B cell (primary cell): ENCODE results near the gene SLC29A4. TPM values are rescaled to one million over a fixed set of nuclear protein-coding genes. Genes with fewer than 3 reads are reported as not detected.

ENCODE experiments used
- ATAC-seq: fragments of 200-7000 bp; cut with Tn5 transposase; one replicate; pipeline ENCODE4 v1.10.0; 2021; ENCODE audit warnings: low read depth, mild to moderate bottlenecking, moderate number of reproducible peaks, moderate library complexity
- CTCF ChIA-PET: fragments of 350-600 bp; sonication (Branson Sonifier 250); formaldehyde crosslinking; loops from one replicate; lab custom pipeline; 2021; ENCODE audit warnings: antibody characterized with exemption, inconsistent platforms; lab: Charles Lee
- POLR2A ChIA-PET: fragments of 350-600 bp; sonication (Branson Sonifier 250); formaldehyde crosslinking; loops from one replicate; lab custom pipeline; 2021; ENCODE audit warnings: antibody characterized with exemption; lab: Charles Lee
- DNase-seq: peaks from one replicate; pipeline ENCODE4 v3.0.0; 2013
- H2AFZ ChIP-seq: 2 replicates; pipeline ENCODE4 v1.6.1; 2012; ENCODE audit warnings: mild to moderate bottlenecking, low read depth, low read length; ENCODE audit not compliant: insufficient read depth, poor library complexity, severe bottlenecking
- H3K27ac ChIP-seq, 2 donors: 1 replicate in 1 of 2; 2 replicates in 1 of 2; pipeline ENCODE4 v1.5.1; 2012 to 2013; ENCODE audit warnings: low read length in 2 of 2, mild to moderate bottlenecking in 2 of 2, moderate library complexity in 1 of 2
- H3K27me3 ChIP-seq, 4 experiments: fragments of 200-600 bp in 1 of 4; sonication (generic) in 1 of 4; replicated peaks in 1 of 4; 1 replicate in 2 of 4; 2 replicates in 2 of 4; pipeline versions ENCODE4 v1.6.1 to v1.7.0; 2013 to 2016; ENCODE audit warnings: low read length in 3 of 4, mild to moderate bottlenecking in 2 of 4, mixed read lengths in 1 of 4, moderate library complexity in 1 of 4; ENCODE audit not compliant: insufficient read depth in 4 of 4, control insufficient read depth in 3 of 4; ENCODE audit errors: control extremely low read depth in 1 of 4
- H3K36me3 ChIP-seq, 2 experiments: replicated peaks in 1 of 2; 1 replicate in 1 of 2; 2 replicates in 1 of 2; pipeline versions ENCODE4 v1.6.1 to v1.7.1; 2013; ENCODE audit warnings: low read length in 1 of 2; ENCODE audit not compliant: insufficient read depth in 2 of 2, control insufficient read depth in 1 of 2; ENCODE audit errors: control extremely low read depth in 1 of 2, extremely low read depth in 1 of 2
- H3K4me1 ChIP-seq, 2 donors: fragments of 200-600 bp in 1 of 2; sonication (generic) in 1 of 2; 1 replicate in 1 of 2; 2 replicates in 1 of 2; pipeline versions ENCODE4 v1.5.1 to v1.6.1; 2013 to 2017; ENCODE audit warnings: low read length in 2 of 2; ENCODE audit not compliant: control insufficient read depth in 2 of 2, insufficient read depth in 2 of 2
- H3K4me2 ChIP-seq: replicated peaks from 2 replicates; pipeline ENCODE3; 2012; ENCODE audit warnings: mild to moderate bottlenecking, low read depth, low read length; ENCODE audit not compliant: poor library complexity, severe bottlenecking
- H3K4me3 ChIP-seq, 5 experiments: fragments of 200-600 bp in 1 of 5; sonication (generic) in 1 of 5; 1 replicate in 3 of 5; 2 replicates in 2 of 5; pipeline versions ENCODE4 v1.5.1 to v1.7.0; 2011 to 2016; ENCODE audit warnings: low read length in 4 of 5, mild to moderate bottlenecking in 4 of 5, low read depth in 2 of 5, control low read depth in 1 of 5, moderate library complexity in 1 of 5; ENCODE audit not compliant: insufficient read depth in 1 of 5; ENCODE audit errors: control extremely low read depth in 1 of 5, extremely low read depth in 1 of 5
- H3K79me2 ChIP-seq: fragments of 200-600 bp; sonication (generic); one replicate; pipeline ENCODE4 v1.6.0; 2016; ENCODE audit warnings: low read length; ENCODE audit not compliant: control insufficient read depth, insufficient read depth
- H3K9ac ChIP-seq: fragments of 200-600 bp; sonication (generic); 2 replicates; pipeline ENCODE4 v1.6.1; 2017; ENCODE audit warnings: mild to moderate bottlenecking, low read length, moderate library complexity
- H3K9me3 ChIP-seq, 3 donors: one replicate each; pipeline versions ENCODE4 v1.6.1 to v1.7.1; 2013; ENCODE audit warnings: low read length in 2 of 3; ENCODE audit not compliant: control insufficient read depth in 2 of 3, insufficient read depth in 1 of 3; ENCODE audit errors: control extremely low read depth in 1 of 3
- H4K20me1 ChIP-seq: 2 replicates; pipeline ENCODE4 v1.6.0; 2012; ENCODE audit warnings: mild to moderate bottlenecking, low read length; ENCODE audit not compliant: insufficient read depth, control insufficient read depth, poor library complexity, severe bottlenecking
- H3K27ac Mint-ChIP-seq: one replicate; pipeline ENCODE4 v1.8.0; 2021; ENCODE audit warnings: mixed read lengths
- H3K27me3 Mint-ChIP-seq: one replicate; pipeline ENCODE4 v1.8.0; 2021; ENCODE audit warnings: mixed read lengths
- H3K4me1 Mint-ChIP-seq: one replicate; pipeline ENCODE4 v1.8.0; 2021; ENCODE audit warnings: mixed read lengths
- H3K4me3 Mint-ChIP-seq: one replicate; pipeline ENCODE4 v1.8.0; 2021; ENCODE audit warnings: mixed read lengths
- H3K9me3 Mint-ChIP-seq: one replicate; pipeline ENCODE4 v1.8.0; 2022; ENCODE audit warnings: mixed read lengths; ENCODE audit not compliant: insufficient read depth
- EZH2 ChIP-seq: IDR thresholded peaks from 2 replicates; pipeline ENCODE4 v1.6.1; 2012; ENCODE audit warnings: borderline replicate concordance, low read depth, mild to moderate bottlenecking, moderate library complexity, low read length; ENCODE audit not compliant: insufficient read depth, poor library complexity, severe bottlenecking
- WGBS: methylation state at CpG from one replicate; pipeline ENCODE4 v1.1.5; 2013; ENCODE audit warnings: missing lambda C conversion rate; ENCODE audit not compliant: insufficient coverage; 5-methylcytosine and 5-hydroxymethylcytosine counted together
- intact Hi-C: fragments of 100-400 bp; cut with micrococcal nuclease; formaldehyde crosslinking; loops from one replicate; pipeline ENCODE4 v1.10.0; 2022
- polyA plus RNA-seq: library from polyadenylated mRNA; depleted of rRNA; stranded (reverse); fragments of >200 nt; gene quantifications from 2 replicates; pipeline ENCODE4 v1.2.3, GENCODE V29; 2012
- total RNA-seq, 2 donors: library from RNA; stranded (reverse); fragments of 120-200 nt in 1 of 2; gene quantifications; 1 replicate in 1 of 2; 2 replicates in 1 of 2; pipeline versions ENCODE4 v1.2.3 to v1.2.4, GENCODE V29; 2013 to 2022
- TF ChIP-seq, protein P1 (sequence below): fragments of 200-600 bp; IDR thresholded peaks from one replicate; pipeline ENCODE4 v1.8.0; 2022; ENCODE audit warnings: antibody characterized with exemption, mild to moderate bottlenecking

Gene SLC29A4
- total and polyA plus RNA-seq, 2 donors (not counting 1 experiment from before 2014, with no cell fraction given), result 0.21 to 0.67 TPM

DNA sequence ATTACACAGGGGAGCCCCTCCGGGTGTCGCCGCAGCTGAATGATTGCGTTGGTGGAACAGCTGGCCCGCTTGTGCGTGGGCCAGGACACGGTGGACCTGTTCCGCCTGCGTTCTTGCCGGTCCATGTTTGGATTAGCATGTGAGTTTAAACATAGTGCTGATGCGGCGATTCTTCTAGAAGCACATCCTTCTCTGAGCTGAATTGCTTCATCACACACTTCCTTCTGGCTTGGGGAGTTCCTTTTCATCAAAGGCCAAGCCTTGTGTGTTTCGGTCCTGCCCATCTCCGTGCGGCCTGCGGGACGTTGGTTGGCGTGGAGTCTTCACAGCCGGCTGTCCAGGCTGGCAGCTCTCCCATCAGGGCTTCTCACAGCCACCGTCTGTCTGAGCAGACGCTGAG is 45.5 kb upstream of the SLC29A4 start:
- intact Hi-C loops, result no loop called here
- WGBS, result 36% methylated on average over 14 of the region's 21 CpGs
- Histone ChIP-seq H2AFZ (peak overlapping the region; percentile 21), H3K4me3 (no peak overlapping the region), H3K4me1 (peaks cover 61 to 67% of the 10 kb centered on the region in 2 donors), H4K20me1 (no peaks in the 10 kb centered on the region), H3K27ac (no peak overlapping the region), H3K9me3 (peaks cover 0 to 6% (median 0%) of the 10 kb centered on the region in 3 donors), H3K79me2 (no peaks in the 10 kb centered on the region), H3K4me2 (peak overlapping the region; percentile 37), H3K36me3 (no peaks in the 10 kb centered on the region), H3K27me3 (peaks cover 0 to 9% (median 4%) of the 10 kb centered on the region in 4 experiments), H3K9ac (no peak overlapping the region)
- DNase-seq, result peak; percentile 38
- H3K27ac Mint-ChIP-seq, result peak overlapping the region; percentile 84
- H3K27me3 Mint-ChIP-seq, result peaks cover 5% of the 10 kb centered on the region
- no peak for ATAC-seq
- H3K4me1 Mint-ChIP-seq, result peaks cover 59% of the 10 kb centered on the region
- CTCF ChIA-PET, result interaction anchor here (0.6 to 0.8 kb wide), 3 partner anchors 97 to 430 kb away, joined by 3 to 4 read pairs (median 3); no protein-coding TSS in a partner anchor
- H3K9me3 Mint-ChIP-seq, result no peaks in the 10 kb centered on the region
- H3K4me3 Mint-ChIP-seq, result peak overlapping the region; percentile 78
- POLR2A ChIA-PET, result no interaction called here
- no peak for TF ChIP-seq EZH2
- TF ChIP-seq, protein P1, sequence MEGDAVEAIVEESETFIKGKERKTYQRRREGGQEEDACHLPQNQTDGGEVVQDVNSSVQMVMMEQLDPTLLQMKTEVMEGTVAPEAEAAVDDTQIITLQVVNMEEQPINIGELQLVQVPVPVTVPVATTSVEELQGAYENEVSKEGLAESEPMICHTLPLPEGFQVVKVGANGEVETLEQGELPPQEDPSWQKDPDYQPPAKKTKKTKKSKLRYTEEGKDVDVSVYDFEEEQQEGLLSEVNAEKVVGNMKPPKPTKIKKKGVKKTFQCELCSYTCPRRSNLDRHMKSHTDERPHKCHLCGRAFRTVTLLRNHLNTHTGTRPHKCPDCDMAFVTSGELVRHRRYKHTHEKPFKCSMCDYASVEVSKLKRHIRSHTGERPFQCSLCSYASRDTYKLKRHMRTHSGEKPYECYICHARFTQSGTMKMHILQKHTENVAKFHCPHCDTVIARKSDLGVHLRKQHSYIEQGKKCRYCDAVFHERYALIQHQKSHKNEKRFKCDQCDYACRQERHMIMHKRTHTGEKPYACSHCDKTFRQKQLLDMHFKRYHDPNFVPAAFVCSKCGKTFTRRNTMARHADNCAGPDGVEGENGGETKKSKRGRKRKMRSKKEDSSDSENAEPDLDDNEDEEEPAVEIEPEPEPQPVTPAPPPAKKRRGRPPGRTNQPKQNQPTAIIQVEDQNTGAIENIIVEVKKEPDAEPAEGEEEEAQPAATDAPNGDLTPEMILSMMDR, result no peak

DNA sequence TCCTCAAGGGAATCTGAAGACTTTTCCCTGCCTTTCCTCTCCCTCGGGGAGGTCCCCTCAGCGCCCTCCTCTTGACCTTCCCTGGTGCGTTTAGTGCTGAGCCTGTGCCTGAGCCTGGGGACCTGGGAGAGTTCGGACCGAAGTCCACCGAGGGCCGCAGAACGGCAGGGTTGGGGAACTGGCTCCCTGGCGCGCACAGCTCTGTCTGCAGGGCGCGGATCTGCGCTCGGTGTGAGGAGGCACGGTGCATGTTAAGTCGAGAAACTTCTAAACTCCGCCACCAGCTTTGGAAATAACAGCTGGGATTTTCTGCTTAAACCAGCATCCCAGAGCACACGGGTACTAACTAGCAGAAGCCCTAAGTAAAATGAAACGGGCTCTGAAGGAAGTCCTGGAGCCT is 44.2 kb upstream of the SLC29A4 start:
- peaks cover 0 to 5% (median 0%) of the 10 kb centered on the region in 3 donors for H3K9me3 ChIP-seq
- intact Hi-C loops, result no loop called here
- ChIA-PET POLR2A (no interaction called here), CTCF (no interaction called here)
- H3K4me2 ChIP-seq, result no peak overlapping the region
- H2AFZ ChIP-seq, result no peak overlapping the region
- peaks cover 5% of the 10 kb centered on the region for H3K27me3 Mint-ChIP-seq
- H3K27ac ChIP-seq, result no peak overlapping the region
- H3K9me3 Mint-ChIP-seq, result no peaks in the 10 kb centered on the region
- H3K4me1 Mint-ChIP-seq, result peaks cover 46% of the 10 kb centered on the region
- DNase-seq (no peak), ATAC-seq (no peak)
- H3K27ac Mint-ChIP-seq, result peak overlapping the region; percentile 41
- peaks cover 0 to 9% (median 4%) of the 10 kb centered on the region in 4 experiments for H3K27me3 ChIP-seq
- no peaks in the 10 kb centered on the region for H3K36me3 ChIP-seq
- H3K9ac ChIP-seq, result no peak overlapping the region
- H3K79me2 ChIP-seq, result no peaks in the 10 kb centered on the region
- TF ChIP-seq, protein P1, result no peak
- no peak for TF ChIP-seq EZH2
- H3K4me3 ChIP-seq, result no peak overlapping the region
- H3K4me3 Mint-ChIP-seq, result no peak overlapping the region
- 95% methylated on average over 19 of the region's 19 CpGs for WGBS
- H4K20me1 ChIP-seq, result no peaks in the 10 kb centered on the region
- H3K4me1 ChIP-seq, result peaks cover 49 to 54% of the 10 kb centered on the region in 2 donors
